ENCODE results near the gene TSPEAR.

TSPEAR gene

DNA sequence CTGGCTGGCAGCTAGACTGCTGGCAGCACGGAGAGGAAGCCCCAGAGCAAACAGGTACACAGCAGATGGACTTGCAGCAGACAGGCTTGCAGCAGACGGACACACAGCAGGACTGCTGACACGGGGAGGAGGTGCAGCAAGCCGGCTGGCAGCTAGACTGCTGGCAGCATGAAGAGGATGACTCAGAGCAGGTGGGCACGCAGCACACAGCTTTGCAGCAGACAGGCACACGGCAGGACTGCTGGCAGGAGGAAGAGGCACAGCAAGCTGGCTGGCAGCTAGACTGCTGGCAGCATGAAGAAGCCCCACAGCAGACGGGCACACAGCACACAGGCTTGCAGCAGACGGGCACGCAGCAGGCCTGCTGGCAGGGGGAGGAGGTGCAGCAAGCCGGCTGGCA lies 160.6 kb downstream of the TSPEAR start:
- TF ChIP-seq ESRRG (CRISPR knock-in tag; IDR thresholded peaks at IDR 0.05), result no peak
- no peak for TF ChIP-seq CSDC2 (CRISPR knock-in tag; IDR thresholded peaks at IDR 0.05)
- no peak for TF ChIP-seq ZFP30 (CRISPR knock-in tag; IDR thresholded peaks at IDR 0.05)
- no peak for ATAC-seq

DNA sequence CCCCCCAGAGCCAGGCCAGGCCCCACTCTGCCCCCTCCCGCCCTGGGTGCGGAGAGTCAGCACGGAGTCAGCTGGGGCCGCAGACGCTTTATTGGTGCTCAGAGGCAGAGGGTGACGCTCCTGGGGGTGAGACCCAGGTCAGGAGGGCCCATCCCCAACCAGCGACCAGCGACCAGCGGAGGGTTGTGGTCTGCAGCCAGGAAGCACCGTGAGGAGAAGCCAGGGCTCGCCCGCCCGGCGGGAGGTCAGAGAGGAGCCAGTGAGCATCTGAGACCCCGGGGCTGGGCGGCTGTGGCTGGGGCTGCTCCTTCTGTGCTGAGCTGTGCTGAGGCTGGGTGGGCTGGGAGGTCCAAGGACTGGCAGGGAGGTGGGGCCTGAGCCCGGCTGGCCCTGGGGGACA lies 161.1 kb downstream of the TSPEAR start:
- 0 out of 3 replicates have a peak, but pooled peaks have one; percentile 18 for ATAC-seq

DNA sequence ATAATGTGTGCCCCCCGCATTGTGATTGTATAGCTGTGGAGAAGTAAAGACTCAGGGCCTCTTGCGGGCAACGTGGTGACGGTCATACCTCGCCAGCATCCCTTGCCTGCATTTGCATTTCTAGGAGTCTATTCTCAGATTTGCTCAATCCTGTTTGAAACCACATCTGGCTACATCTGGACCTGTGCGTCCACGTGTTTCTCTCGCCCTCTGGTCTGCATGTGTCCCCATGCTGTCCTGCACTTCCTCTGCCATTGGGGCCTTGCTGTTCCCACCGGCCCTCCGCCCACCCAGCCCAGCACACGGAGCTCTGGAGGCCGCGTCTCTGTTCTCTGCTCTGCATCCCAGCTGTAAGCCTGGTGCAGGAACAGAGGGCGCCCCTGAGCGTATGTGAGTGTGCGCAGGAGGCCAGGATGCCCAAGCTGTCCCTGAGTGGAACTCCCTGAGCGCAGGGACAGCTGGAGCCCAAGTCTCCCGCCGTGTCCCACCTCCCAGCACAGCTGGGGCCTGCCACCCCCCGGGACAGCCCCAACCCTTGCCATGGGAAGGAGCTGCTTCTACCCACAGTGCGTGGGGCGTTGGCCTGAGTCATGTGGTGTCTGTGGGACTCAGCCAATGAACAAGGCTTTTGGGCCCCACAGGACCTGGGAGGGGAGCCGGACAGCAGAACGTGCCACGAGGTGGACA lies 161.7 kb downstream of the TSPEAR start:
- ATAC-seq, result peak; percentile 32; the same call in 1 of the 3 replicates
- TF ChIP-seq GLIS3 (CRISPR knock-in tag; IDR thresholded peaks at IDR 0.05), result no peak

DNA sequence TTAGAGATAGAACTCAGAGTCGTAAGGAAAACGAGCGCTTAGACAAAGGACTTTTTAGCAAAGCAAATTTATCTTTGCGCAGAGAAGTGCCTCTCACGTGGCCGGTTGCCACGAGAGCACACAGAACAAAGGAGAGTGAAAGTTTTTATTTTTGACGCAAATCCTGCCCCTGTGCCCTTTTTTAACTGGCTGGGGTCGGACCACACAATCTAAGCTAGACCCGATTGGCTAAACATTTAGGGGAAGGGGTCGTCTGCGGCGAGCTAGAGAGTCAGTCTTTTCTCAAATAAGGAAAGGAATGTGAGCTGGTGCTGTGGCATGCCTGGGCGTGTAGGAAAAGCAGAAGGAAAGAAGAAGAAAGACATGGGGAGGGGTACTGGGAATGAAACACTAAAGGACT lies 162.4 kb downstream of the TSPEAR start:
- no peak for TF ChIP-seq BACH2 (CRISPR knock-in tag; IDR thresholded peaks at IDR 0.05; ENCODE audit: borderline replicate concordance)
- TF ChIP-seq, protein P1, sequence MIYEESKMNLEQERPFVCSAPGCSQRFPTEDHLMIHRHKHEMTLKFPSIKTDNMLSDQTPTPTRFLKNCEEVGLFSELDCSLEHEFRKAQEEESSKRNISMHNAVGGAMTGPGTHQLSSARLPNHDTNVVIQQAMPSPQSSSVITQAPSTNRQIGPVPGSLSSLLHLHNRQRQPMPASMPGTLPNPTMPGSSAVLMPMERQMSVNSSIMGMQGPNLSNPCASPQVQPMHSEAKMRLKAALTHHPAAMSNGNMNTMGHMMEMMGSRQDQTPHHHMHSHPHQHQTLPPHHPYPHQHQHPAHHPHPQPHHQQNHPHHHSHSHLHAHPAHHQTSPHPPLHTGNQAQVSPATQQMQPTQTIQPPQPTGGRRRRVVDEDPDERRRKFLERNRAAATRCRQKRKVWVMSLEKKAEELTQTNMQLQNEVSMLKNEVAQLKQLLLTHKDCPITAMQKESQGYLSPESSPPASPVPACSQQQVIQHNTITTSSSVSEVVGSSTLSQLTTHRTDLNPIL (CRISPR knock-in tag; IDR thresholded peaks at IDR 0.05; ENCODE audit: low read depth), result no peak

DNA sequence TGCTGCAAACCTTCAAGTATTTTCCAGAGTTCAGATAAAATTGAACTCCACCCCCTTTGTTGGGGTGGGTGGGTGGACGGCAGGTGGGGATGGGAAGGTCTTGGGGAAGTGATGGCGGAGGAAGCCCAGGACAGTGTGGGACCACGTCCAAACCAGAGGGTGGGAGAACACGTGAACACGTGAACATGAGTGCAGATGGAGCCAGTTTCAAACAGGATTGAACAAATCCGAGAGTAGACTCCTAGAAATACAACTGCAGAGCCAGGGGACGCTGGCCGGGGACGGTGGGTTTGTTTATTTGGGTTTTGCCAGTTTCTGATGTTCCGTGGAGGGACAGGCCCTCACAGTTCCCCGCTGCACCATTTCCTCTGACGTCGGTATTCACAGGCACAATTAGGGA lies 163.0 kb downstream of the TSPEAR start:
- ATAC-seq, result no peak
- TF ChIP-seq SNAI2 (CRISPR knock-in tag; IDR thresholded peaks at IDR 0.05) (no peak), ISL1 (CRISPR knock-in tag; IDR thresholded peaks at IDR 0.05) (no peak), ZNF70 (CRISPR knock-in tag; IDR thresholded peaks at IDR 0.05) (no peak), ZFP30 (CRISPR knock-in tag; IDR thresholded peaks at IDR 0.05) (no peak), OSR1 (CRISPR knock-in tag; IDR thresholded peaks at IDR 0.05) (no peak), BACH2 (CRISPR knock-in tag; IDR thresholded peaks at IDR 0.05; ENCODE audit: borderline replicate concordance) (no peak), RARB (CRISPR knock-in tag; IDR thresholded peaks at IDR 0.05) (no peak), ZC3H10 (CRISPR knock-in tag; IDR thresholded peaks at IDR 0.05) (no peak), ESRRG (CRISPR knock-in tag; IDR thresholded peaks at IDR 0.05) (no peak), GLIS3 (CRISPR knock-in tag; IDR thresholded peaks at IDR 0.05) (no peak)
- TF ChIP-seq, protein P2, sequence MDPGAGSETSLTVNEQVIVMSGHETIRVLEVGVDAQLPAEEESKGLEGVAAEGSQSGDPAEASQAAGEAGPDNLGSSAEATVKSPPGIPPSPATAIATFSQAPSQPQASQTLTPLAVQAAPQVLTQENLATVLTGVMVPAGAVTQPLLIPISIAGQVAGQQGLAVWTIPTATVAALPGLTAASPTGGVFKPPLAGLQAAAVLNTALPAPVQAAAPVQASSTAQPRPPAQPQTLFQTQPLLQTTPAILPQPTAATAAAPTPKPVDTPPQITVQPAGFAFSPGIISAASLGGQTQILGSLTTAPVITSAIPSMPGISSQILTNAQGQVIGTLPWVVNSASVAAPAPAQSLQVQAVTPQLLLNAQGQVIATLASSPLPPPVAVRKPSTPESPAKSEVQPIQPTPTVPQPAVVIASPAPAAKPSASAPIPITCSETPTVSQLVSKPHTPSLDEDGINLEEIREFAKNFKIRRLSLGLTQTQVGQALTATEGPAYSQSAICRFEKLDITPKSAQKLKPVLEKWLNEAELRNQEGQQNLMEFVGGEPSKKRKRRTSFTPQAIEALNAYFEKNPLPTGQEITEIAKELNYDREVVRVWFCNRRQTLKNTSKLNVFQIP (CRISPR knock-in tag; IDR thresholded peaks at IDR 0.05; ENCODE audit: borderline replicate concordance, low read depth), result no peak
- TF ChIP-seq, protein P3, sequence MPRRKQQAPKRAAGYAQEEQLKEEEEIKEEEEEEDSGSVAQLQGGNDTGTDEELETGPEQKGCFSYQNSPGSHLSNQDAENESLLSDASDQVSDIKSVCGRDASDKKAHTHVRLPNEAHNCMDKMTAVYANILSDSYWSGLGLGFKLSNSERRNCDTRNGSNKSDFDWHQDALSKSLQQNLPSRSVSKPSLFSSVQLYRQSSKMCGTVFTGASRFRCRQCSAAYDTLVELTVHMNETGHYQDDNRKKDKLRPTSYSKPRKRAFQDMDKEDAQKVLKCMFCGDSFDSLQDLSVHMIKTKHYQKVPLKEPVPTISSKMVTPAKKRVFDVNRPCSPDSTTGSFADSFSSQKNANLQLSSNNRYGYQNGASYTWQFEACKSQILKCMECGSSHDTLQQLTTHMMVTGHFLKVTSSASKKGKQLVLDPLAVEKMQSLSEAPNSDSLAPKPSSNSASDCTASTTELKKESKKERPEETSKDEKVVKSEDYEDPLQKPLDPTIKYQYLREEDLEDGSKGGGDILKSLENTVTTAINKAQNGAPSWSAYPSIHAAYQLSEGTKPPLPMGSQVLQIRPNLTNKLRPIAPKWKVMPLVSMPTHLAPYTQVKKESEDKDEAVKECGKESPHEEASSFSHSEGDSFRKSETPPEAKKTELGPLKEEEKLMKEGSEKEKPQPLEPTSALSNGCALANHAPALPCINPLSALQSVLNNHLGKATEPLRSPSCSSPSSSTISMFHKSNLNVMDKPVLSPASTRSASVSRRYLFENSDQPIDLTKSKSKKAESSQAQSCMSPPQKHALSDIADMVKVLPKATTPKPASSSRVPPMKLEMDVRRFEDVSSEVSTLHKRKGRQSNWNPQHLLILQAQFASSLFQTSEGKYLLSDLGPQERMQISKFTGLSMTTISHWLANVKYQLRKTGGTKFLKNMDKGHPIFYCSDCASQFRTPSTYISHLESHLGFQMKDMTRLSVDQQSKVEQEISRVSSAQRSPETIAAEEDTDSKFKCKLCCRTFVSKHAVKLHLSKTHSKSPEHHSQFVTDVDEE (CRISPR knock-in tag; IDR thresholded peaks at IDR 0.05), result no peak
- TF ChIP-seq, protein P4, sequence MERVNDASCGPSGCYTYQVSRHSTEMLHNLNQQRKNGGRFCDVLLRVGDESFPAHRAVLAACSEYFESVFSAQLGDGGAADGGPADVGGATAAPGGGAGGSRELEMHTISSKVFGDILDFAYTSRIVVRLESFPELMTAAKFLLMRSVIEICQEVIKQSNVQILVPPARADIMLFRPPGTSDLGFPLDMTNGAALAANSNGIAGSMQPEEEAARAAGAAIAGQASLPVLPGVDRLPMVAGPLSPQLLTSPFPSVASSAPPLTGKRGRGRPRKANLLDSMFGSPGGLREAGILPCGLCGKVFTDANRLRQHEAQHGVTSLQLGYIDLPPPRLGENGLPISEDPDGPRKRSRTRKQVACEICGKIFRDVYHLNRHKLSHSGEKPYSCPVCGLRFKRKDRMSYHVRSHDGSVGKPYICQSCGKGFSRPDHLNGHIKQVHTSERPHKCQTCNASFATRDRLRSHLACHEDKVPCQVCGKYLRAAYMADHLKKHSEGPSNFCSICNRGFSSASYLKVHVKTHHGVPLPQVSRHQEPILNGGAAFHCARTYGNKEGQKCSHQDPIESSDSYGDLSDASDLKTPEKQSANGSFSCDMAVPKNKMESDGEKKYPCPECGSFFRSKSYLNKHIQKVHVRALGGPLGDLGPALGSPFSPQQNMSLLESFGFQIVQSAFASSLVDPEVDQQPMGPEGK (CRISPR knock-in tag; IDR thresholded peaks at IDR 0.05; ENCODE audit: borderline replicate concordance), result no peak

More for the DNA sequence above, 162.4 kb downstream of the TSPEAR start:
- no peak for ATAC-seq

DNA sequence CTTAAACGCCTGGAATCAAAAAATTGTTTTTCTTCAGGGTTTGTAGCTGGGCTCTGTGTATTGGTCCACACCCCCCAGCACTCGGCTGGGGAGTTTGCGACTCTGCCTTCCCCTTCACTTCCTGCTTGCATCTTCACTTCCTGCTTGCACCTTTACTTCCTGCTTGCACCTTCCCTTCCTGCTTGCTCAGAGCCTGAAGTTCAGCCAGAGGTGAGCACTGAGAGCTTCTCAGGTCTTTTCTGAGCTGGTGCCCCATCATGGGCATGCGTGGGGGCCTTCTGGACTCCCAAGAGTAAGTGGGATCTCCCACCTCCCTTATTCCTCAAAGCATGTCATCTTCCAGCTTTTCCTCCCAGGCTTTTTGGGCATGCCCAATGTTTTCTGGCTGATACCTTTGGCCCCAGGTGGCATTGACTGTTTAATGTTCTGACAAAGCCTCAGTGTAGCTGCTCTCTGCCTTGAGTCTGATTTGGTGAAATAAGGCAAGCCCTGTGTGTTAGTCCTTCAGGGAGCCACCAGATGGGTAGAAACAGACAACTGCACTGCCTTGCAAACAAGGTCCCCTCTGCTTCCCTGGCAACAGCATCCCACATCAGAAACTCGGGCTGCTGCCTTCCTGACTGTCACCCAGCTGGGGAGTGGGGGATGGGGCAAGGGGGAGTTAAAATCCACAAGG lies 163.6 kb downstream of the TSPEAR start:
- no peak for TF ChIP-seq BACH2 (CRISPR knock-in tag; IDR thresholded peaks at IDR 0.05; ENCODE audit: borderline replicate concordance)
- no peak for TF ChIP-seq CSDC2 (CRISPR knock-in tag; IDR thresholded peaks at IDR 0.05)
- no peak for TF ChIP-seq ZFP3 (CRISPR knock-in tag; IDR thresholded peaks at IDR 0.05)
- no peak for ATAC-seq

Measured in SK-N-SH treated with all-trans-retinoic acid at 6 μM for 48 hours (cell line).